GM21786 (cell line): ENCODE data around the gene NOC3L.

Source experiments
- ATAC-seq: cut with Tn5 transposase; IDR thresholded peaks from one replicate; pipeline ENCODE4 v1.9.1; 2021; ENCODE audit not compliant: unreplicated experiment

Gene NOC3L

DNA sequence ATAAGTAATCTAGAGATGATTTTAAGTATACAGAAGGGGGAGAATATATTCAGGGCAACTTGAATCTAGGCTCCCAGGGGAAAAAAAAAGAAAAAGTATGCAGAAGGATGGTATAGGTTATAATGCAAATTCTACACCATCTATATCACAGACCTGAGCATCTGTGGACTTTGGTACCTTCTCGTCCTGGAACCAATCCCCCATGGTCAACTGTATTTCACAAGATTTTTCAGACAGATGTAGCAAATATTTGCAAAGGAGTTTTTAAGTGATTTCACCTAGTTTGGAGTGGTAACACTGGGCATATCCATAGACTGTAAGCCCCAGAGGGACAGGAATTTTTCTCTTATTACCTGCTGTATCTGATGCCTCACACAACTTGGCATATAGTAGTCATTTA, 58.8 kb downstream of the NOC3L start:
- ATAC-seq, result no peak

GRCh38 chr10:94300042-94300441, 62.7 kb downstream of the NOC3L start:
- no peak for ATAC-seq

- no peak for ATAC-seq
These were observed 63.3 kb downstream of the NOC3L start for GRCh38 chr10:94299417-94299816.

DNA sequence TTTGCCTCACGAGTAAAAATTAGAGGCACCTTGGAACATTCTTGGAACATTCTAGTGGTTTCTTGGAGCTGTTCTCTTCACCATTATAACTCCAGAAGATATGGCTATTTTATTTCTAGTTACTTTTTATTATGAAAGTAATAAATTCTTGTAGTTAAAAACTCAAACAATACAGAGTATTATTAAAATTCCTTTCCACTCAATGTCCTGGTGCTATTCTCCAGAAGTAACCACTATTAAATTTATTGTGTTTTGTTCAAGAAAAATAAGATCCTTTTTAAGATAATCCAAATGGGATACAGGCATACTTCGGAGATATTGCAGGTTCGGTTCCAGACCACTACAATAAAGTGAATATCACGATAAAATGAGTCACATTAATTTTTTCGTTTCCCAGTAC, 68.6 kb downstream of the NOC3L start:
- ATAC-seq, result no peak

DNA sequence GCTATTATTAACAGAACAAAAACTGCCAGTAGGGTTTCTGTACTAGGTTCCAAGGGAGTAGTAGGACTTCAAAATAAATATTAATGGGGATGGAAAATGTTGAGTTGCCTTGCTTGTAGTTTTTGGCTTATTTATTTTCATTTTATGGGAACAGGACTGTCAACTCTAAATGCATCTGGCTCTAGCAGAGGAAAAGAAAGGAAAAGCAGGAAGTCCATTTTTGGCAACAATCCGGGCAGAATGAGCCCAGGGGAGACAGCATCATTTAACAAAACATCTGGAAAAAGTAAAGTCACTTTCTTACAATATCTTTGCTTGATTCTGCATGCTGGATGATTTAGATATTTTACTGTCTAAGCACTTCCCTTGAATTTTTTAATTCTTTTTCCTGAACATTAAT, 69.4 kb downstream of the NOC3L start:
- ATAC-seq, result no peak

DNA sequence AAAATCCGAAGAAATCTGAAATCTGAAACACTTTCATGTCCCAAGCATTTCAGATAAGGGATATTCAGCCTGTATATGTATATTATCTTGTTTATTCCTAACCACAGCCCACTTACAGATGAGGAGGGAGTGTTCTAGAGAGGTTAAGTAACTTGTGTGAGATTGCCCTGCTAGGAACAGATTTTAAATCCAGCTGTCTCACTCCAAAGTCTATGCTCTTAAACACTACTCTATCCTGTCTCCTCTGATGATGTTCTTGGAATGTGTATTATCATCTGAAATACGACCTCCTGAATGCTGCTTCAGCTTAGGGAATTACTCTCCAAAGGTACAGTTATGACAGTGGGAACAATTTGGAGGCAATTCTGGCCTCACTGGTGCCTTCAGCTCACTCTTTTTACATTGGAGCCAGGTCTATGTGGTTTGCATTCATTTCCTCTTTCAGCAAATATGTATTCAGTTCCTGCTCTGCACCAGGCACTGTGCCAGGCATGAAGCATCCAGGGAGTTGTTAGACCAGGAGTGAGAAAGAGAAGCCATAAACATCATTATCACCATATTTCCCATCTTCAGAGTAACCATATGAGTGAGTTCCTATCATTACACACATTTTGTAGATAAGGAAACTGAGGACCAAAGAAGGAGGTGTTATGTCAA, 70.2 kb downstream of the NOC3L start:
- no peak for ATAC-seq

- ATAC-seq, result no peak
These were observed 74.2 kb downstream of the NOC3L start for GRCh38 chr10:94288361-94289101.

DNA sequence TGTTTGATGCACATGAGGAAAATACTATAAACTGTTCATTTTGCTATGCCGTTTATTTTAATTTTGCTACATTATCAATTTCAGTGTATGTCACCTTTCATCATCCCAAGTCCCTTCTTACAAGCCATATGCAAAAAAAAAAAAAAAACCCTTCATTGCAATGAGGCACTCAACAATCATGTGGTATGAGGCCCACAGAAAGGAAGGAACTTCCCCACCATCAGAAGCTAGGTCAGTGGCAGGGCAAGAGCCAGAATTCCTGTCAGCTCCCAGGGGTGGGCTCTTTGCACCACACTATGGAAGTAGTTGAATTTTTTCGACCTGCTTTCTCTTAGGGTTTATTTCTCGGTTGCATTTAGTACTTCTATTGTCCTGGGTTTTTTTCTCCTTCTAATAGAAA, 75.4 kb downstream of the NOC3L start:
- no peak for ATAC-seq

DNA sequence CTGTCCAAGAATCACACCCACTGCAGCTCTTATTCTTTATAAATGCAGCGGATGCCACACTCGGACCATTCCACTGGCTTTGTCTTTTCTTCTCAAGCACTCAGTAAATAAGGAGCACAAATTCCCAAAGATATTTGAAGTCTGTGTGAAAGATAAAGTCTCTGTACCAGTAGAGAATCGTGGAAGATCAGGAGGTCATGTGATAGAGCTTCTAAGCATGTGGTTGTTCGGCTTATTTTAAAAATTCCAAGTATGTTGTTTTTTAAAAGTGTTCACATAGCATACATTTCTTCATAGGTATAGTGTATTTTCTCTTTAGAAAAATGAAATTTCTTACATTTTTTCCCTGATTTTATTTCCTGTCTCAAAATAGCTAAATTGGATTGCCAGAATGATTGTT, 75.8 kb downstream of the NOC3L start:
- no peak for ATAC-seq

DNA sequence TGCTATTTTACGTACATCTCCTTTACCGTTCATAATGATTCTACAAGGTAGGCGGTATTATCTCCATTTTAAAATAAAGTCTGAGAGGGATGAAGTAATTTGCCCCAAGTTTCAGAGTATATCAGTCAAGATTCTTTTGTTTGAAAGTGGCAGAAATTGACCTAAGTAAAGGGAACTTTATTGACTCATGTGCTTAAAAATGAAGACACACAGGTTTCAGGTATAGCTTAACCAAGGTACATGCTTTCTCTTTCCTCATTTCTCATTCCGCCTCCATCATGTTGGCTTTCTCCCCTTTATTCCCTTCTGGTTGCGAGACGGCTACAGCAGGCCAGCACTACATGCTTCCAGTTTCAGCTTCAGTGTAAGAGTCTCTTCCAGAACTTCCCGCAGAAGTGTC, 77.5 kb downstream of the NOC3L start:
- ATAC-seq, result no peak
